ENCODE measurements around the gene GNL1.
"Not testable (repeated sequence)": the region's sequence is repeated elsewhere in the genome, so short reads cannot be mapped to it uniquely, and the experiment has no call there.

DNA sequence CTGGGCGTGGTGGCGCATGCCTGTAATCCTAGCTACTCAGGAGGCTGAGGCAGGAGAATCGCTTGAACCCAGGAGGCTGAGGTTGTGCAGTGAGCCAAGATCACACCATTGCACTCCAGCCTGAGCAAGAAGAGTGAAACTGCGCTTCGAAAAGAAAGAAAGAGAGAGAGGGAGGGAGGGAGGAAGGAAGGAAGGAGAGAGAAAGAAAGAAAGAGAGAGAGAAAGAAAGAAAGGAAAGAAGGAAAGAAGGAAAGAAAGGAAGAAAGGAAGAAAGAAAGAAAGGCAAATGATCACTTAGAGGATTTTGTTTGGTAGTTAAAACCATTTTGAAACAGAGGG, 59.1 kb downstream of the GNL1 start:
- not testable (repeated sequence) for TF ChIP-seq POLR2A (IDR thresholded peaks at IDR 0.05)
- TF ChIP-seq, protein P1, sequence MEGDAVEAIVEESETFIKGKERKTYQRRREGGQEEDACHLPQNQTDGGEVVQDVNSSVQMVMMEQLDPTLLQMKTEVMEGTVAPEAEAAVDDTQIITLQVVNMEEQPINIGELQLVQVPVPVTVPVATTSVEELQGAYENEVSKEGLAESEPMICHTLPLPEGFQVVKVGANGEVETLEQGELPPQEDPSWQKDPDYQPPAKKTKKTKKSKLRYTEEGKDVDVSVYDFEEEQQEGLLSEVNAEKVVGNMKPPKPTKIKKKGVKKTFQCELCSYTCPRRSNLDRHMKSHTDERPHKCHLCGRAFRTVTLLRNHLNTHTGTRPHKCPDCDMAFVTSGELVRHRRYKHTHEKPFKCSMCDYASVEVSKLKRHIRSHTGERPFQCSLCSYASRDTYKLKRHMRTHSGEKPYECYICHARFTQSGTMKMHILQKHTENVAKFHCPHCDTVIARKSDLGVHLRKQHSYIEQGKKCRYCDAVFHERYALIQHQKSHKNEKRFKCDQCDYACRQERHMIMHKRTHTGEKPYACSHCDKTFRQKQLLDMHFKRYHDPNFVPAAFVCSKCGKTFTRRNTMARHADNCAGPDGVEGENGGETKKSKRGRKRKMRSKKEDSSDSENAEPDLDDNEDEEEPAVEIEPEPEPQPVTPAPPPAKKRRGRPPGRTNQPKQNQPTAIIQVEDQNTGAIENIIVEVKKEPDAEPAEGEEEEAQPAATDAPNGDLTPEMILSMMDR (IDR thresholded peaks at IDR 0.05): not testable (repeated sequence)
